ENCODE measurements around the gene SOX21.

Gene SOX21

DNA sequence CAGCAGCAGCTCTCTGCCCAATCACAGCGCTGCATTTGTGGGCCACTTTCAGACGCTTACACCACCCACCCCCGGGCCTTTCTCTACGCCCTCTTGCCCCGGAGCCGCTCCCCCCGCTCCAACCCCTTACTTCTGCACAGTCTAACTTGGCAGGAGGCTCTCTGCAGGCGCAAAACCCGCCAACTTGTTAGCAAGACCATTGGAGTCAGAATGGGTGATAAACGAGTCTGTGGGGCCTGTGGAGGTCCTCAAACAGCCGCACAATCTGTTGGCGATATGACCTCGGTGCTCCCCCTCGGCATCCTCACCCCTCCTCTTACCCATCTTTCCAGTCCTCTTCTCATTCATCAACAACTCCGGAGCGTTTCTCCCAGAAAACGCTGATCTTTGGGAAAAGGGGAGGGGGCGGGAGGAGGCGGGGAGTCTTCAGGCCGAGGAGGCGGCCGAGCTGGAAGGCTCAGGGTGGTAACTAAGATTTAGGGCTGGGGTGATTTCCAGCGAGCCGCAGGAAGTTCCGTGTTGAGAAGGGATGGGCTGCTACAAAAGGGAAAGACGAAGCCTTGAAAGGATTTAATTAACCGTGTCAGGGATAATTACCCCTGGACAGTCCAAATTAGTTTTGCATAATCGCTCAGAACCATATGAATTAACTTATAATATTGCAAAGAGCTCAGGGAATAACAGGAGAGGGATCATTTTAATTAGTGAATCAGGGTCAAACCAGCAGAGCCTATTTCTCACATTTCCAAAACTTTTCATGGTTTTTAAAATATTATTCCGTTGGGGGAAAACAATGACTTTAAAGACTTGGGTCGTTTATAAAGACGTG is 4.1 kb downstream of the SOX21 start:
- no peak for DNase-seq

DNA sequence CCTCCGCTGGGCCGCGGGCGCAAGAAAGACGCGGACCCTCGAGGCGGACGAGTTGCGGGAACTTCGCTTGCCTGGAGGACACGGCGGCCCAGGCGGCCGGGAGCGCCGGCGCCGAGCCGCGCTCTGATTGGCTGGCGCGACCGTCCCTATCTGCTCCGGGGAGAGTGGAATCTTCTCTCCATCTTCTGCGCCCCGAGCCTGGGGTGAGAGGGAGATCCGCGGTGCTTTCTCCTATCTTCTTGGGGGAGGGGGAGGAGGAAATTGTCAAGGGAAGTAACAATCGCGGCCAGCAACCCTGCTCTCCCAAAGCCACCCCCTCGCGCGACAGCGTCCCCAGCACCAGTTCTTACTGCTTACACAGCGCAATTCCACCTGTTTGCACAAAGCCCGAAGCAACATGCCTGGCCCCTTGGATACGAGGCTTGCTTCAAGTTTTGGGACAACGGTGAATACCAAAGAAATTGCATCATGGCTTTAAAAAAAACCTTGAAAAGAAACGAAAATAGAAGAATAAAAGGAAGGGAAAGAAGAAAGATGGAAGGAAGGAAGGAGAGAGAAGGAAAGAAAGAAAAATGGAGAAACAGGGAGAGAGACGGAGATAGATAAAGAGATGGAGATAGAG is 4.8 kb downstream of the SOX21 start:
- no peak for DNase-seq

DNA sequence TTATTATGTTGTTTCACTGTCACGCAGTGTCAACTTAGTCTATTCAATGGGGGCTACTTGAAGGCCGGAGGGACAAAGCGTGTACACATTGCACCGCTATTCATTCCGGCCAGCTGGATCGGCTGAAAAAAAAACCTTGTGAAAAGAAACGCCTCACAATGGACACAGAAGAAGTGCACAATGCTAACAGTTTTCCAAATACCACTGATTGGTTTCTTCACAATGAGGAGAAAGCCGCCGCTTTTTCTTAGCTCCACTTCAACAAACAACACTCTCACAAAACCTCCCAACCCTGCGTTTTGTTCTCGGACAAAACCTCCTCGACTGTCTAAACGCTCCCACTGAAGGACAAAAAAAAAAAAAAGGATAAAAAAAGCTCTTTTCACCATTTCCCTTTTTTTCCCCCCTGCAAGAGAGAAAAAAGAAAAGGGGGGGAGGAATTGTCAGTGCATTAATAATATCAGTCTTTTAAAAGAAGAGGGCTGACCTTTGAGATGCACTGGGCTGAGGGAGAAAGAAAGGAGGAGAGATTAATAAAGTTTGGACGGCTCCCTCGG is 5.4 kb downstream of the SOX21 start:
- DNase-seq, result no peak

DNA sequence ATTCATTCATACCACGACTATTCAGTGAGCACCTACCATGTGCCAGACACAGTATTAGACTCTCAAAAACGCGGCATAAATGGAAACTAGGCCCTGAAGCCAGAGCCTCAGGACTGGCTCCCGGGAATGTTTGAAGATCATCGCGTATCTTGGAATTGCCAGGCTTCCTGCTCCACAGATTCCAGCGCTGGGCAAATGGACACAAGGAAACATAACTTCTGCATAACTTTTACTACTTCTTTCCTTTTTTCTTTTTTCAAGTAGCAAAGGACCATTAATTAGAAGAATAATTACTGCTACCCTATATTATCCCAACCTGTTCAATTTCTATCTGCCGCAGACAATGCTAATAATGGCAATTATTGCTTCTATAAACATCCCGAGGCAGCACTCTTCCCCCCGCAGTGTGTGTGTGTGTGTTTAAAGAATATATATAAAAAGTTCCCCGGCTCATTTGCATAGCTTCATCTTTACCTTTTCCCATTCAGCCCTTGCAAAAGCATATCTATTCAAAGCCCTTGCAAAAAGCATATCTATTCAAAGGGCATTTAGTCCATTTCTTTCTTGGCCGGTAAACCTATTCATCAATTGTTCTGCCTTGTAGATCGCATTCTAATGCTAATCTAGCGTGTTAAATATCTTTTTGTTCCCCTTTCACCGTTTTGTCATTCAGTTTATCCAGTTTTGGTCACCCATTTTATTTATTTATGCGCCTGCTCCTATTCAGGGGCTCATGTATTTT is 6.1 kb downstream of the SOX21 start:
- DNase-seq, result no peak

DNA sequence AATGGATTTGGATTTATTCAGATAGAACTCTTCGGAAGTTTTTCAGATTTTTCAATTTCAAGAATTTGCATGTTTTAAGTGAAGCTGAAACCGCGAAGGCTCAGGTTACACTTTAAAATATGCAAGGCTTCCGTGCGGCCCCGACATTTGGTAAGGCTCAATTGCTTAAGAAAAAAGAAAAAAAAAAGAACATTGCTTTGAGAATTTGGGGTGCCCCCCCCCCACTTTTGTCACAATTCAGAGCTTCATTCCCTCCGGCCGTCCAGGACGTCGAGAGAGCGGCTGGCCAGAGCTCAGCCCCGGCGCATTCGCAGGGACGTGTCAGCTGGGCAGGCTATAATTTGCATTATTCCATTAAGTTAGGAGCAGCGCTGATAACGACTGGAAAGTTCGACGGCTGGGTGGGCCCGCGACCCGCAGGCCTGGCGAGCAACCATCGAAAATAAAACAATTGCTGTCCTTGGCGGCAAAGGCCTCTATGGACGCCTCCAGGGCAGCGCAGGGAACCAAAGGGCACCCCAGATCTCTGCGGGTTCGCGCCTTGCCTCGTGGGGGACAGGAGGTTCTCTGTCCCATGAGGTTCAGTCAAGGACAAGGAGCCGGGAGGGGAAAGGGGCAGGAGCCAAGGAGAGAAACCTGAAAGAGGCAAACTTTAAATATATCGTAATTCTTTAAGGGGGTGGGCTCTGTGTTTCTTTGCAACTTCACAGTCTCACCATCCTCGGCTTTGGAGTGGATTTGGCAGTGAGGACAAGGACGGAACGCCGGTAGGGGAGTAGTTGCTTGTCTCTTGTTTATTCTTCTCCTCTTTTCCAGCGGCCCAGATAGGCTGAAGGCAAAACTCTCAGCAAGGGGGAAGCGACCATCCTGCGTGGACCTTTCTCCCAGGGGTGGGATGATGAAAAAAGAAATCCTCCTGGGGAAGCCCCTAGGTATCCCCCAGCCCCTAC is 7.0 kb downstream of the SOX21 start:
- no peak for DNase-seq

DNA sequence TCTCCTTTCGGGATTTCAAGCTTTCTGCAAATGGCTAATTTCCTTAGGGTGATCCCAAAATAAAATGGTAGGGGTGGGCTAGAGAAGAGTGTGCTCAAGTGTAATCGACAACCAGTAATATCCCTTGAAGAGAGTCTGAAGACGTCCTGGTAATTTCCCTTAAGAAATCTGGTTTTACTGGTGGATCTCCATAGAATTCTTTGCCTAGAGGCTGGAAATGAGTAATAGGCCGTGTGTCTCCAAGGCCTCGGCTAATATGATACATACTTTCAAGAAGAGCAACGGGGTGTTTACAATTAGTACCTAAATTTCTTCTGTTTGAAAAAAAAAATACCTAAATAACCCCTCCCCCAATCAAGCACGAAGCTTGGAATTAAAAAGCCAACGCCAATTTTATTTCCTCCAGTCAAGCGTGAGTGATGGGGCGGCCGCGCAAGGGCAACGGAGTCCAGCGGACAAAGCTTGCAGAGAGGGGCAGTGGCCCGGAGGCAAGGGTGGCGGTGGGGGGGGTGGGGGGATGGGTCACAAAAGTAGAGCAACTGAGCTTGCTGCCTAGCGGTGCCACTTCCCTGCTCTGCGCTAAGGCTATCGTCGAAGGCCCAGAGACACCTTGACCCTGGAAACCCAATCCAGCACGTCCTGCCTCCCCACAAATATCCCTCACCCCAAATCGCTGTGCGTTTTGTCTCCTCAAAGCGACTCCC is 7.8 kb downstream of the SOX21 start:
- no peak for DNase-seq

DNA sequence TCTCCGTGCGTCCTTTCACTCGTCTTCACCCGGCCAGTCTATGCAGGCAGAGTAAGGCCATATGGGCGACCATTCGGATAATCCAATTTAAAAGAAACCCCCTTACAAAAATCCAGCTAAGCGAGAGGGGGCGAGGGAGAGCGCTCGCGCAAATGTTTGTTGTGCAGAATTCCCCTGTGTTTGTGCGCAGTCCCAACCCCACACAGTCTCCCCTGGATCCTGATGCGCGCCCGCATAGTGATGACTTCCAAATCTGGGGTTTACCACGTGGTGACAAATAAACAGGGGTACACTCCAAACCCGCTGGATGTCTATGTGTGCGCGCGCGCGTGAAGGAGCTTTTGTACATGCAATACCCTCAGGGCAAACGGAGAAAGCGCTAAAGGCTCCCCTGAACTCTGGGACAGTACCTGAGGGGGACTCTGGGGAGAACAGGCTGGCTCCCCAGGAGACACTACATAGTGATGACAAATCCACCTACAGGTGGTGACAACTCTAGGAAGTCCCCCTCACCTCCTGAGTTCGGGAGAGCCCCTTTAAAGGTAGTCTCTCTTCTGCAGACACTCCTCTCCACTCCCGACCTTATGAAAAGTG is 8.5 kb downstream of the SOX21 start:
- no peak for DNase-seq

DNA sequence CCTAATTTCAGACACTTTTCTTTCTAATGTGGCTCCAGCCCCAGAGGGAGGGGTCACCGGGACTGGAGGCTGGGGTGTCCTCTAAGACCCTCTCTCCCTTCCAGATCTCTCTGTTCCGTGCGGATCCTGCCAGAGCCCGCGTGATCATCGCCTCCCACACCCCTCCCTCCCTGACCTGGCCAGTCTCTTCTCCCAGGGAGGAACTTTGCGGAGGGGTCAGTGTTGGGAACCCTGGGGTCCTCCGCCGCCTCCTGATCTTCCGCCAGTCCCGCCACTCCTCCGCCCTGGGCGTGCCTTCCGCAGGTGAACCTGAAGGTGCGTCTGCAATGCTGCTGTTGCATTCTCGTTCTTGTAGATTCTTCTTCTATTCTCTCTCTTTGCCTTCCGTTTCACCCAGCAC is 9.1 kb downstream of the SOX21 start:
- no peak for DNase-seq

DNA sequence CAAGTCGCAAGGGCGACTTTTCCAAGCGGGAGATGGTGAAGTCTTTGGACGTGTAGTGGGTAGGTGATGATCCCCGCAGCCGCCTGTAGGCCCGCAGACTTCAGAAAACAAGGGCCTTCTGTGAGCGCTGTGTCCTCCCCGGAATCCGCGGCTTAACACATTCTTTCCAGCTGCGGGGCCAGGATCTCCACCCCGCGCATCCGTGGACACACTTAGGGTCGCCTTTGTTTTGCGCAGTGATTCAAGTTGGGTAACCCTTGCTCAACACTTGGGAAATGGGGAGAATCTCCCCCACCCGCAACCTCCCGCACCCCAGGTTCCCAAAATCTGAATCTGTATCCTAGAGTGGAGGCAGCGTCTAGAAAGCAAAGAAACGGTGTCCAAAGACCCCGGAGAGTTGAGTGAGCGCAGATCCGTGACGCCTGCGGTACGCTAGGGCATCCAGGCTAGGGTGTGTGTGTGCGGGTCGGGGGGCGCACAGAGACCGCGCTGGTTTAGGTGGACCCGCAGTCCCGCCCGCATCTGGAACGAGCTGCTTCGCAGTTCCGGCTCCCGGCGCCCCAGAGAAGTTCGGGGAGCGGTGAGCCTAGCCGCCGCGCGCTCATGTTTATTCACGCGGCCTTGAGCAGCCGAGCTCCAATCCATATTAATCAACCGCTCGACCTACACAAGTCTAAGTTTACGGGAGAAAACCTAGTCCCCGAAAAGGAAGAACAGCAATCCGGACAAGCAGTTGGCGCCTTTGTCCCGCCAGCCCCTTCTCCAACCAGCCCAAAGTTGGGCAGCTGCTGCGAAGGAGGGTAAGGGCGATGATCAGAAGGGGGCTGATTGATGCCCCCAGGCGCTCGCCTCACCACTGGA is 9.9 kb downstream of the SOX21 start:
- DNase-seq, result no peak

DNA sequence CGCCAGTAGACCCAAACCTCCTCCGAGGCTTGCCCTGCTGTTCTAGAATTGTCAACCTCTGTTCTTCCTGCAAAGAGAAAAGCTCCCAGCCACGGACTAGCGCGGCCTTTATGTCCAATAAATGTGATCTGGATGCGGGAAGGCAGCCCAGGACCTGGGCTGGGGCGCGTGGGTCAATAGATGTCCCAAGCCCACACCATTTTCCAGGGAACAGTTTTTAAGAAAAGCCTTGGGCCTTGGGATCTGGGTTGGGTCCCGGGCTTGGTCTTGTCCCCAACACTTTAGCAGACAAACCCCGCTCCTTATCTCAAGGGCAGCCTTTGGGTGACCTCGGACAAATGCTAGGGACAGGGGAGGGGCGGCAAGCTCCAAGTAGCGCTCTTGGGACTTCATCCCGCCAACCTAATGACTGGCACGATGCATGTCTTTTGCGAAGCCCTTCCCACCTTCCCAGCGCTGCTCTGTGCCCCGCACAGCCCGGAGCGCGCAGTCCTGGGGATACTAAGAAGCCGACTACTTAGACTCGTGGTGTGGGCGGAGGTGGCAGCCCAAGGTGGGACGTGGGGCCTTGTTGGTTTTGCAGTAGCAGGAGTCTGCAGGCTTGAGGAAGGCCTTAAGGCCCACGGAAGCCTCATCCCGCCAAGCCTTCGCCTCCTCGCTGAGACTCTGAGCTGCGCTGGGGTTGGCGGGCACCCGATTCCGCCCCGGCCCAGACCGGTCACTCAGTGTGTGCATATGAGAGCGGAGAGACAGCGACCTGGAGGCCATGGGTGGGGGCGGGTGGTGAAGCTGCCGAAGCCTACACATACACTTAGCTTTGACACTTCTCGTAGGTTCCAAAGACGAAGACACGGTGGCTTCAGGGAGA is 10.8 kb downstream of the SOX21 start:
- no peak for DNase-seq

DNA sequence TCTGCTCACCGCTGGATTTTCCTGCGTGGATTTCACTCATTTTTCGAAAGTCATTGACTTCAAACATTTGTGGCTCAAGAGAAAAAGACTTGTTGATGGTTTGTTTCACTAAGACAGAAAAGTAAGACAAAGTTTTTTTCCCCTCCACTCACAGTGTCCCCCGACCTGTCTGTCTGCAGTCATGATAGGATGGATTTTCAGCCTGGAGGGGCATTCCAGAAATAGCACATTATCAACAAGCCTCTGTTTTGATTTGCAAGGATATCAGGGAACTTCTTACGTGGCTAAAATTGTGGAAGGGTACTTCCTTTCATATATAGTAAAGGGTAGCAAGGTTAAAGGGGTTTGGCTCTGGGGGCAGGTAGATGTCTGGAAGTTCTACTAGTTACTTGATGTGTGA is 11.8 kb downstream of the SOX21 start:
- DNase-seq, result no peak

DNA sequence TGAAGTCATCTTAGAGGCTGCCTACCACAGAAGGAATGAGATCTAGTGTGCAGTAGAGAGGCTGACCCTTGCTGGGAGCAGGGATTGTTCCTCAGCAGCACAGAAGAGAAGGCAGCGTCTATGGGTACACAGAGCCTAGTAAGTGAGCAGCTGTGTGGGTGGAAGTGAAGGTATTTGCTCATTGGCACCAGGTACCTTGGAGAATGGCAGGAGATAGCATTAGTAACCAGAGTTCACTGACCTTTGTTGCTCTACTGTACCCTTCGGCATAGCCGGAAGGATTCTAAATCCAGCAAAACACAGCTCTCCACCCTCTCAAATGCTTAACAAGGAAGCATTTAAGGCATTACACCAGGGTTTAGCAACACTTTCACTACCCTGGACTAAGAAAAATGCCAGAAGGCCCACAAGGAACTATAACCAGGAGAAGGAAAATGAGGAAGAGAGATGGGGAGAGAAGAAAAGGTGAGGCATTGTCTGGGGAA is 12.3 kb downstream of the SOX21 start:
- DNase-seq, result no peak

DNA sequence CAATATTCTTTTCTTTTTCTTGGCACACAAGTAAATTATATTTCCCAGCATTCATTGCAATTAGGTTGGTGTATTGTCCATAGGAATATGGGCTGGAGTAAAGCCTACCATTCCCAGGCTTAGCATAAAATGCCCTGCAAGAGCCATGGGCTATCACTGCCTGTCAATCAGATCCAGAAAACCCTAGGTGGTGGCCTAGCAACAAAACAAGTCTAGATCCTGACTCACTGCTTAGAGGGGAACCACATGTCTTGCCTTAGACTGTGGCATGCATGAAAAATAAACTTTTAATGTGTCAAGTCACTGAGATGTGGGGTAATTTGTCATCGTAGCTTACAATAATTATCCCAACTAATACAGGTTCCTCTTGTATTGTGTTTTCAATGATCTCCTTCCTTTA is 16.2 kb downstream of the SOX21 start:
- no peak for DNase-seq

DNA sequence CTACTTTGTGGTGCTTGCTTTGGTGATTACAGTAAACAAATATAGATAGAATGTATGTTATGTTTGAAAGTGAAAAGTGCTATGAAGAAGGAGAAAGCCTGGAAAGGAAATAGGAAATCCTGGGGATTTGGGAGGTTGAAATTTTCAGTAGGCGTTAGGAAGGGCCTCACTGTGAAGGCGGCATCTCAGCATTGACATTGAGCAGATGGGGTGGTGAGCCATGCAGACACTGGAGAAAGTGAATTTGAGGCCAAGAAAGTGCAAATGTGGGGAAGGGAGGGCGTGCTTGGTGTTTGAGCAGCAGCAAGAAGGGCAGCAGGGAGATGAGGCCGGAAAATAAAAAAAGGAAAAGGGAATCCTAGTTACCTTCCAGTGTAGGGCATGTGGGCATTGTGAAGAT is 20.3 kb downstream of the SOX21 start:
- no peak for DNase-seq

DNA sequence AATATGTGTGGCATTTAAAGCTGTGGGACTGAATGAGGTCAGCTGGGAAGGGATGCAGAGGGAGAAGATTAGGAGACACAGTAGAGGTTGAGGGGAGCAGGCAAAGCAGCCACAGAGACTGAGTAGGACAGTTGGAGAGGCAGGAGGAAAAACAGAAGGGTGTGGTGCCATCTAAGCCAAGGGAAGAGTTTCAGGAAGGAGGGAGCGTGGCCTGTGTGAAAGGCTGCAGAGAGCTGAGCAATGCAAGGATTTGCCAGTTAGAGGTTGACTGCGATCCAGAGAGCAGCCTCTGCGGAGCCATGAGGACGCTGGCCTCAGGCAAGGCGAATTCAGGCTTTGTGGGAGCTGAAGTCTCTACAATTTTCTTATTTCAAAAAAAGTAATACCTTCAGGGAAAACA is 28.9 kb downstream of the SOX21 start:
- no peak for DNase-seq

DNA sequence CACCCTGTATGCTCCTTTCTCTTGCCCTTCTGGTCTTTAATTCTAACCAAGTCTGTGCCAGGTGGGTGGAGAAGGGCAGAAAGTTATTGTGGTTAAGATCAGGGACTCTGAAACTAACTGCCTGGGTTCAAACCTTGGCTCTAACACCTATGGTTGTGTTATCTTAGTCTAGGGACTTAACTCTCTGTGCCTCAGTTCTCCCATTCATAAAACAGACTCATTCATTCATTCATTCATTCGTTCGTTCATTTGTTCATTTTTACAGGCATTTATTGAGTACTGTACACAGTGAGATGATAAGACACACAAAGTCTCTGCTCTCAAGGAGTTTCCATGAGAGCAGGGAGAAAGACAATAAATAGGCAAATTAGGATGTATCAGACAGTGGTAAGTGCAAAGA is 30.1 kb downstream of the SOX21 start:
- DNase-seq, result no peak

DNA sequence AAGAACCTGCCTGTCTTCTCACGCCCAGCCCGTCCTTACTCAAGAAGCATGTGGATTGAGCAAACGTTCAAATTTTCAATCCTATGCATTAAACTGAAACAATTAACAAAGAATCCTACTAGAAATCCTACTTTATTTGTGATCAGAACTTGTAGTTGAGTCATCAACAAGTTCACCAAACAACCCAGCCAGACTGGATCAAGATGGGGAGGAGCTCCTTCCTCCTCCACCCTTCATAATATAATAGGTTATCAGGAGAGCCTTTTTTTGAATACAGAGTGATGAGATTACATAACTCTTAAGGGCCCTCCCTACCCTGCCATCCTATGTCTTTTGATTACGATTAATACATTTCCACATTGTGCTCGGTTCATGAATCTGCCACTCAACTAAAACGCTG is 32.7 kb downstream of the SOX21 start:
- no peak for DNase-seq

DNA sequence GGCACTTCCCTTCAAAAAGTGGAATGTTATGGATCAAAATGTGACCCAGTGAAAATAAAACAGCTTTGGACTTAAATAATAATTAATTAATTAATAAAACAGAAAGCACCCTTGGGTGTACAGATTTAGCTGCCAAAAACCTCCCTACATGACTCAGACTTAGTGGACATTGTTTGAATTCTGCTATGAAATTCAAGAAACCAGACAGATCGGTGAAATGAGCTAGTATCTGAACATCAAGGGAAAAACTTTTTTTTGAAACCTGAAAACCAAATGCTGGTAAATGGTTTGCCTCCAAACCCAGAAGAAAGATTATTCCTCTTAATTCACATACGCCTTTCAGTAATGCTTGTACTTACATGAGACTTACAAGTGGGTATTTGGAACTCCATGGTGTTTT is 33.5 kb downstream of the SOX21 start:
- no peak for DNase-seq

DNA sequence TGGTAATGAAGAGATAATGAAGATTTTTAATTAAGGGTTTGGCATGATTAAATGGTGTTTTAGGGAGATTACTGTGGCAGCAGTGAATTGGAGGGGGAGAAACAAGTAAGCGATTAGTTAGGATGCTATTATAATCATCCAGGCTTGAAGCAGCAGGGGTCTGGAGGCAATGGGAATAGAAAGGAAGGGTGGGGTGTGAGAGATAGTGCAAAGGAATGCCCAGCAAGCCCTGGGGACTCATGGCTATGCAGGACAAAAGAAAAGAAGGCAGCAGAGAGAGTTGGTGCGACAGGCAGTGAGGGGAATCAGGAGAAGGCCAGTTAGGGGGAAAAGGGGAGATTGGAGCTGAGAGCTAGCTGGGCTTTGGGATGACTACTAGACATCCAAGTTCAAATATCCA is 34.5 kb downstream of the SOX21 start:
- no peak for DNase-seq

Measured in stimulated activated CD4-positive, alpha-beta T cell treated with anti-CD3 and anti-CD28 coated beads, Interleukin-15, amount 100 ng/mL, for 24 hours (primary cell).